Fibroblast of peridontal ligament (primary cell): ENCODE data around the gene FLNC.

Experiments used
- DNase-seq: peaks from one replicate; pipeline ENCODE4 v3.0.0-alpha.2; 2010; ENCODE audit errors: extremely low read depth

The FLNC gene

DNA sequence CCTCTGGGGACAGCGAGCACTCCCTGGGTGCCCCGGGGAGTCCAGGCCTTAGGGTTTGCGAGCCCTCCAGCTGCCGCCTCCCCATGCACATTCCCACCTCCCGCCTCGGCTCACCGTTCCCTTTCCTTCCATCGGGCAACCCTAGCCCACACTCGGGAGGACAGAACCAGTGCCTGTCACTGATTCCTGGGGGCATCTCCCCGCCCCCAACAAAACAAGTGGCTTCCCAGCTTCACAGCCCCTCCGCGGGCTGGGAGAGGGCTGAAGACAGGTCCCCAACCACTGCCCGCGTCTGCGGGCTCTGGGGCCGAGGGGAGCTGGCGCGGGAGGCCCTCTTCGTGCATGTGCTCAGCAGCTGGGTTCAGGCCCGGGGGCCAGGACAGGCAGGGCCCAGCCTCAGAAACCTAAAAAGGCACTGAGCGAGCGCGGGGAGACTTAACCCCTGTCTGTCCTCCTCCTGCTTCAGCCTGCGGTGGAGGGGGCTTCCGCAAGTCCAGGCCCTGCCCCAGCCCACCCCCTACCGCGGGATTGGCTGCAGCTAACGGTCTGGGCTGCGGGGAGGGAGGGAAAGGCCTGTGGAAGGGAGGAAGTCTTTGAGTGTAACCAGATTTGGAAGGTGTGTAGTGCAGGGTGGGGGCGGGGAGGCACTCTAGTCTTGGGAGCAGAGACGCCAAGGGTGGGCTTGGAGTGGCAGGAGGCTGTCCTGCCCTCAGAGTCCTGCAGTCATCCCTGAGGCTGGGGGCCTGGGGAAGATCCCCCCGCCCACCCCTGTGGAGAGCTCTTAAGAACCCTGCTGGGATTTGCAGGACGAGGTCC is 1.2 kb downstream of the FLNC start:
- DNase-seq, result peak; percentile 54

DNA sequence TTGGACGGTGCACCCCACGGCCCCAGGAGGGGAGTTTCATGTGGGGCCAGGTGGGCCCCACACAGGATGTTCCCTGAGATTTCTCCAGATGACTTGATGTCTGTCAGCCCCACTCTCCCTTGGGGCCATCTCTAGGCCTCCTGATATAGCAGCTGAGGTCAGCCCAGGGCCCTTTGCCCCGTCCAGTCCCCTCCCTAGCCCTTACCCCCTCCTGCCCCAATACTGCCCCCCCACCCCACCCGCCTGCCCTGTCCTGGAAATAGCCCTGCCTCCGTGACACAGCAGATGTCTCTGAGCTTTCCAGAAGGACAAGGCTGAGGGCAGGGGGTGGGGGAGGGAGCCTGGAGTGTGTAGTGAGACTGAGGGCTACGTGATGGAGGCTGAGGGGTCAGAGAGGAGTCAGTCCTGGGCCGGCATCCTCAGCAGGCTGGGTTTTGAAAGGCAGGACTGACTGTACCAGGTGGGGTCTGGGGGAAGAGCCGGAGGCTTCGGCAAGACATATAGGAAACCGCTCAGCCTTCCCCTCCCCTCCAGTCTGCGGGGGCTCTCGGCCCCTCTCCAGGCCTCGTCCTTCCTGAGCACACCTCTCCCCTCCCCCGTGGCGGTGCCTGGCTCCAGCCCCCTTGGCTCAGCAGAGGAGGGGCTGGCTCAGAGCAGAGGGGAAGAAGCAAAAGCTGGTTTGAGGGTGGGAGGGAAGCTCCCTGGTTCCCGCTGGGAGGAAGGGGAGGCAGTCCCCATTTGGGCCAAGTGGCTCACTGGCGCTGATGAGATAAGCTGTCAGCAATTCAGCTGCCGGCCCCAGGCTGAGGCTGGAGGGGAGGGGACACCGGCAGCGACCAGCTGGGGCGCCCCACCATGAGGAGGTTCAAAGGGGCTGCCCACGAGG is 2.0 kb downstream of the FLNC start:
- no peak for DNase-seq

DNA sequence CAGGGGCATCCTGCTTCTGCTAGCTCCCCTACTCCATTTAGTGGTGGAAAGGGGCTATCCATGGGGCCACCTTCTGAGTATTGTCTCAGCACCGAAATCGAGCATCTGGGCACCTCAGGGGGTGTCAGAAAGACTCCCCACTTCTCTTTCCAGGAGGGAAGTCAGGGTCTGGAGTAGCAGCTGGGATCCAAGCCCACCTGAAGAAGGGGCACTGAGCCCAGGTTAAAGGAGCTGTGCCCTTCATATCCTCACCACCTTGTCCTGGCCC is 2.6 kb downstream of the FLNC start:
- no peak for DNase-seq

DNA sequence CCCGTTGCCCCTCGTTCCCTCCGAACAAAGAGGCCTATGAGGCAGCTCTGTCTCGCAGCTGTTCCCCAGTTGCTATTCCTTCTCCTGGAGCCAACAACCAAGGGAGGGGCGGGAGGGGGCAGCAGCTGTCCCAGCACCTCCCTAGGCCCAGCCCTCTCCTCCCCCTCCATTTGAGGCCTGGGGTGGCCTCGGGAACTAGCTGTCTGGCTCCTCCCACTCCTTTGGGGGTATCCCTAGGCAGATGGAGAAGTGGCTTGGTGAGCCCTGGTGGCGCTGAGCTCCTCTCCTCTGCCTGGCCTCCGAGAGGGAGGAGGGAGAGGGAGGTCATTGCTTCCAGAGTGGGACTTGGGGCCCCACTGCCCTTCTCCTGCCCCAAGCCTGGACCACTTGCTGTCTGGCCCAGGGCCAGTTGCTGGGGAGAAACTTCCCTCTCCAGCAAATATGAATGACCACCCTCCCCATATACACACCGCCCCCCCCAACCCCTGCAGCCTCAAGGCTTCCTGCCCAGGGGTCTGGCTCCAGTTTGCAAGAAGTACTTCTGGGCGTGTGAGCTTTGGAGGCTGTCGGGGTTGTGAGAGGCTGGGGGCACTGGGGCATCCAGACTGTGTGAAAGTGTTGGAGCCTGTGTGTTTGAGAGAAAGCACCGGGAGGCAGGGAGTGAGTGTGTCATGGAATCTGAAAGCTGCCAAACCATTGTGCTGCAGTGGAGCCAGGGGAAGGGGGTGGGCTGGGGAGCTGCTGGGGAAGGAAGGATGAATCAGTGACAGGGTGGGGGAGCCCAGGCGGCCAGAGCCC is 3.1 kb downstream of the FLNC start:
- DNase-seq, result peak; percentile 88

DNA sequence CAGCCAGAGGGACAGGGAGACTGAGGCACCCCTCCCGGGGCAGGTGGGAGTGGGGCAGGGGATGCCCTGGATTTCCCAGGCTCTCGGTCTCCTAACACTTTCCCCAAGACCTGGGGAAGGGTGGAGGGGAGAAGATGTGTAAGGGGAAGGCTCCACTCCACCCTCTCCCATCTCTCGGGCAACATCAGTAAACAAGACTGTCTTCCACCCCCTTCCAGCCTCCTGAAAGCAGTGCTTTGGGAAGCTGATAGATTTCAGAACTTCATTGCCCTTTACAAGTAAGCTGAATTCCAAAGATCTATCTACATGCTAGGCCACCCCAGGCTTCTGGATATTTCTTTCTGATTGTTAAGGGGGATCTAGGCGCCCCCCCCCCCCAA is 3.7 kb downstream of the FLNC start:
- peak; percentile 60 for DNase-seq

DNA sequence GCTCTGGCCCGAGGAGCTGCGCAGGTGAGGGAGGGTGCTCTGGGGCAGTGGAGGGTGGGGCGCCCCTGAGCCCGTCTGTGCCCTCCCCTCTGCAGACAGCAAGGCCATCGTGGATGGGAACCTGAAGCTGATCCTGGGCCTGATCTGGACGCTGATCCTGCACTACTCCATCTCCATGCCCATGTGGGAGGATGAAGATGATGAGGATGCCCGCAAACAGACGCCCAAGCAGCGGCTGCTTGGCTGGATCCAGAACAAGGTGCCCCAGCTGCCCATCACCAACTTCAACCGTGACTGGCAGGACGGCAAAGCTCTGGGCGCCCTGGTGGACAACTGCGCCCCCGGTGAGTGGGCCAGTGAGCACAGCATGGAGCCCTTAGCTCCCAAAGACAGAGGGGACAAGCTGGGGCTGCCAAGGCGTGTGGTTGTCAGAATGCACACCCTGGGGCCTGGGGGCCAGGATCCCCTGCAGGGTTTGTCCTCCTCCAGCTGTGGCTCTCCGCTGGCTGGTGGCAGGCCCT is 5.1 kb downstream of the FLNC start:
- no peak for DNase-seq

DNA sequence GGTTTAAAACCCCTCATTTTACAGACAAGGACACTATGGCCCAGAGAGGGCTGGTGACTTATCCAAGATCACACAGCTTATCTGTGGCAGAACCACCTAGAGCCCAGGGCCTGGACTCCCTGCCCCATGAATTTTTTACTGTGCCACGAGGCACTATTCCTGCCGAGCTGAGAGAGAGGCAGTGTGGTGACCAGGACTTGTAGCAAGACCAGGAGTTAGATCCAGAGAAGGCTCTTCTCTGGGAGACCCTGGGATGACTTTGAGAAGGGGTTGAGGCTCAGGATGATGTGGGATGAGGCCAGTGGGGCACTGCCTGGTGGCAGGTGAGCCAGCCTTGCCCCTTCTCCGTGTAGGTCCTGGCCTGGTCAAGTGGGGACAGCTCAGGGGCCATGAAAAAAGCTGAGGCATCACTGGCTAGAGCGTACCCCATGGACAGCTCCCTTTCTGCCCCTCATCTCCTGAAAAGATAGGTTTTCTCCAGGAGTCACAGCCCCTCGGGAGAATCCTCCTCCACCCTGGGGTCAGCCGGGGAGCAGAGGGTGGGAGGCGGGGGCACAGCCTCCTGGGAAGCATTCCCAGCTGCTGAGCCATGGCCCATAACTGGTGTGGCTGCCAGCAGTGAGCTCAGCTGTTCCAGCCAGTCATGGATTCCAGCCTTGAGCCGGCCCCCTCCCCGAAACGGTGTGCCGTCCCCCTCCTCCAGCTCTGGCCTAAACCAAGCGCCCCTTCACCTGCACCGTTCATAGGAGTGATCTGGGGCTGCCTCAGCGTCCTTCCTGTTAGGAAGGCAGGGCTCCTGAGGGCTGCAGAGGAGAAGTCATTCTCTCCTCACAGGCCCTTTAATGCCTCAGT is 5.8 kb downstream of the FLNC start:
- peak; percentile 42 for DNase-seq

DNA sequence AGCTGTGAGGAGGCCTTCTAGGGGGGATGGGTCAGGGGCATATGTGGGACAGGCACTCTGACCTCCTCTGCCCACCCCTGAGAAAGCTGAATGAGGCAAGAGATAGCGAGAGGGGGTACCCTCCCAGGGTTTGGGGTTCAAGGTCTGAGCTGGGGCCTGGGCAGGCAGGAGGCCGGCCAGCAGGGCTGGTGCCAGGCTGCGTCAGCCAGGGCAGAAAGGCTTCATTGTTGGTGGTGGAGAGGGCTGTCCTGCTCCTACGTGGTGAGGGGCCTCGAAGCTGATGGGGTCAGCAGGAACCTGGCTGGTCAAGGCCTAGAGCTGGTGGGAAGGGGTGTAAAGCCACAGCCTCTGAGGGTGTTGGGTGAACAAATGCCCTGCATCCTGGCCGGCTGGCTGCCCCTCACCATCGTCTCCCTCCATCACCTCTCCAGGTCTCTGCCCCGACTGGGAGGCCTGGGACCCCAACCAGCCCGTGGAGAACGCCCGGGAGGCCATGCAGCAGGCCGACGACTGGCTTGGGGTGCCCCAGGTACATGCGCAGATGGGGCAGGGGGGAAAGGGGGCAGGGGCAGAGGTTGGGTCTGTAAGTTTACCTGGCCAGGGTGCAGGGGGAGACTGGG is 6.6 kb downstream of the FLNC start:
- DNase-seq, result no peak

DNA sequence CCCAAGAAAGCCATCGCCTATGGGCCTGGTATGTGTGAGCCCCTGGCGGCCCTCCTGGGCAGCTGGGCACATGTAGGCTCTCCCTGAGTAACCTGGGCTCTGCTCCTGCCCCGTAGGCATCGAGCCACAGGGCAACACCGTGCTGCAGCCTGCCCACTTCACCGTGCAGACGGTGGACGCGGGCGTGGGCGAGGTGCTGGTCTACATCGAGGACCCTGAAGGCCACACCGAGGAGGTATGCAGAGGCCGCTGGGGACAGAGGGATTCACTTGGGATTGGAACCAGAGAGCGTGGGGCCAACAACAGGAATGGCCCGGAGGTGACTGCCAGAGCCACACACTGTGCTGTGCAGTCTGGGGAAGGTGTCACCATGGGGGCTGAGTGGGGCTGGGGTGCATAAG is 7.3 kb downstream of the FLNC start:
- DNase-seq, result no peak

DNA sequence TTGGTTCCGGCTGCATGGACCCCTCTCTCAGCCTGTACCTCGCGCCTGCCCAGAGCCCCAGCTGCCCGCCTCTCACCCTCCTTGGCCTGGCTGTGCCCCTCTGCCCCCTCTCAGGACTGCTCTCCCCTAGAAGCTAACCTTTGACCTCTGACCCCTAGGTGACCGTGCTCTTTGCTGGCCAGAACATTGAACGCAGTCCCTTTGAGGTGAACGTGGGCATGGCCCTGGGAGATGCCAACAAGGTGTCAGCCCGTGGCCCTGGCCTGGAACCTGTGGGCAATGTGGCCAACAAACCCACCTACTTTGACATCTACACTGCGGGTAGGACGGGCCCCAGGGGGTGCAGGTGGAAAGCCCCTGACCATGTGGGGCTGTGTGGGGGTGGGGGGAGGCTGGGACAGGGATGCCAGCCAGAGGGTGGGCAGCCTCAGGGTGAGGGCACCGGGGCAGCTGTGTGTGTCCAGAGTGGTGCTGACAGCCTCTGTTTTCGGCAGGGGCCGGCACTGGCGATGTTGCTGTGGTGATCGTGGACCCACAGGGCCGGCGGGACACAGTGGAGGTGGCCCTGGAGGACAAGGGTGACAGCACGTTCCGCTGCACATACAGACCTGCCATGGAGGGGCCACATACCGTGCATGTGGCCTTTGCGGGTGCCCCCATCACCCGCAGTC is 8.0 kb downstream of the FLNC start:
- DNase-seq, result no peak

DNA sequence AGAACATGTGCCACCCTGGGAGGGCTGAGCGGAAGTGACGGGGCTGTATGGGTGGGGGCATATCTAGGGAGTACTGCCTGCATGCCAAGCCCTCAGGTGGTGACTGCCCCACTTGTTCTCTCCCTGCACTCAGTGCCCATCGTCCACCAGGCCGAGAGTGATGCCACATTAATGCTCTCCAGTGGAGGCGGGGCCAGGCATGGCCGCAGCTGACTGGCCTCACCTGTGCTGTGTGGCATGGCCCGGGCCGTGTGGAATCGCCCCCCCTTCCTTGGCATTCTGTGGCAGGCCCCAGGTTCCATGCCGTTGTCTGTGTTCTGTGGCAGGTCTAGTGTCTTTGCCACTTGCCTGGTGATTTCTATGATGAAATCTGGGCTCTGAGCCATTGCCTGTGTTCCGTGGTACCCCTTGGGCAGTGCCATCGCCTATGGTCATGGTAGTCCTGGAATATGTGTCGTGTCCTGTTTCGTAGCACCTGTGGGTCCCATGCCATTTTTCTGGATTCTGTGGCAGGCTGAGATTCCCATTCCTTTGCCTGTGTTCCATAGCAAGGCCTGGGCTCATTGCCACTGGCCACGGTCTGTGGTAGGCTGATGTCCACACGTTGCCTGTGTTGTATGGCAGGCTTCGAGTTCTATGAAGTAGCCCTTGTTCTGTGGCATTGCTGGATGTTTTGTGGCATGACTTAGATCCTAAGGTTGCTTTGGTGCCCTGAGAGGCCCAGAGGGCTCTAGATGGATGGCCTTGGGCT is 8.9 kb downstream of the FLNC start:
- no peak for DNase-seq

DNA sequence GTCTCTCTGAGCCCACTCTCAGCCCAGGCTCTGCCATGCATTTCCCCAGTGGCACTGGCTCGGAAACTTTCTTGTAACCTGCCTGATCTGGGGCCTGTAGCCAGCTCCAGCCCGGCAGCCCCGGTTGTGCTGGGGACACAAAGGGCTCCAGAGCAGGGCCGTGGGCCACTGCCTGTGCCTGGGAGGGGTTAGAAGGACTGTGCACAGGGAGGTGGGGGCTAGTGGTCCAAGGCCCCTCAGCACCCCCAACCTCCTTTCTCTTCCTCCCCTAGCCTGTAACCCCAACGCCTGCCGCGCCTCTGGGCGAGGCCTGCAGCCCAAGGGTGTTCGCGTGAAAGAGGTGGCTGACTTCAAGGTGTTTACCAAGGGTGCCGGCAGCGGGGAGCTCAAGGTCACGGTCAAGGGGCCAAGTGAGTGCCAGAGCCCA is 9.6 kb downstream of the FLNC start:
- DNase-seq, result no peak

DNA sequence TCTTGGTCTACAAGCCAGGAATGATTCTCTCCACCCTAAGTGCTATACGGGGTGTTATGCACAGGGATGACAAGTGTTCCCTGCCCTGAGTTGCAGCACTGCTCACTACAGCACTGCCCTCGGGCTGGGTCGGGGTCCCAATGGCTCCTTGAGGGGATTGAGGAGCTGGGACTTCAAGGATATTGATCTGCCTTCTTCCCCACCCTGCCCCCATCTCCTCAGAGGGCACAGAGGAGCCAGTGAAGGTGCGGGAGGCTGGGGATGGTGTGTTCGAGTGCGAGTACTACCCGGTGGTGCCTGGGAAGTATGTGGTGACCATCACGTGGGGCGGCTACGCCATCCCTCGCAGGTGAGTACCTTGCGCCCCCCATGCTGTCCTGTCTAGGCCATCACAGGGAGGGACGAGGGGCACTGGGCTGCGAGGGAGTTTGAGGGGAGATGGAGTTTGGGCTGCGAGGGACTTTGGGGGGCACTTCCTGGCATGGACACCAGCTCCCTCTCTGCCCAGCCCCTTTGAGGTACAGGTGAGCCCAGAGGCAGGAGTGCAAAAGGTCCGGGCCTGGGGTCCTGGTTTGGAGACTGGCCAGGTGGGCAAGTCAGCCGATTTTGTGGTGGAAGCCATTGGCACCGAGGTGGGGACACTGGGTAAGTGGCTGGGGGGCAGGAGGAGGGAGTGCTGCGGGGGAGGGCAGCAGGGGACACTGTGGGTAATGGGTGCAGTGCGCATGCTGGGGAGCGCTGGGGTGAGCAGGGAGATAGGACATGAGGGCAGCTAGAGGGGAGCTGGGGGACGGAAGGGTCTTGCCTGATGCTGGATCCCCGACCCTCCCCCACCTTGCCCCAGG is 10.3 kb downstream of the FLNC start:
- no peak for DNase-seq

DNA sequence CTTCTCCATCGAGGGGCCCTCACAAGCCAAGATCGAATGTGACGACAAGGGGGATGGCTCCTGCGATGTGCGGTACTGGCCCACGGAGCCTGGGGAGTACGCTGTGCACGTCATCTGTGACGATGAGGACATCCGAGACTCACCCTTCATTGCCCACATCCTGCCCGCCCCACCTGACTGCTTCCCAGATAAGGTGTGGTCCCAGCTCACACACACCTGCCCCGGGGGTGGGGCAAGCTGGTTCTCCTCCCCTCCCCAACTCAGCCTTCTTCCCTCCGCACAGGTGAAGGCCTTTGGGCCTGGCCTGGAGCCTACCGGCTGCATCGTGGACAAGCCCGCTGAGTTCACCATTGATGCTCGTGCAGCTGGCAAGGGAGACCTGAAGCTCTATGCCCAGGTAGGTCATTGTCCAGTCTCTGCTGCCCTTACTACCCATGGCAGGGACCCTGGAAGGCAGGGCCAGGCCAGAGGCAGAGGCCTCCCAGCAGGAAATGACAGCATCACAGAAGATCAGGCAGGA is 11.0 kb downstream of the FLNC start:
- no peak for DNase-seq

DNA sequence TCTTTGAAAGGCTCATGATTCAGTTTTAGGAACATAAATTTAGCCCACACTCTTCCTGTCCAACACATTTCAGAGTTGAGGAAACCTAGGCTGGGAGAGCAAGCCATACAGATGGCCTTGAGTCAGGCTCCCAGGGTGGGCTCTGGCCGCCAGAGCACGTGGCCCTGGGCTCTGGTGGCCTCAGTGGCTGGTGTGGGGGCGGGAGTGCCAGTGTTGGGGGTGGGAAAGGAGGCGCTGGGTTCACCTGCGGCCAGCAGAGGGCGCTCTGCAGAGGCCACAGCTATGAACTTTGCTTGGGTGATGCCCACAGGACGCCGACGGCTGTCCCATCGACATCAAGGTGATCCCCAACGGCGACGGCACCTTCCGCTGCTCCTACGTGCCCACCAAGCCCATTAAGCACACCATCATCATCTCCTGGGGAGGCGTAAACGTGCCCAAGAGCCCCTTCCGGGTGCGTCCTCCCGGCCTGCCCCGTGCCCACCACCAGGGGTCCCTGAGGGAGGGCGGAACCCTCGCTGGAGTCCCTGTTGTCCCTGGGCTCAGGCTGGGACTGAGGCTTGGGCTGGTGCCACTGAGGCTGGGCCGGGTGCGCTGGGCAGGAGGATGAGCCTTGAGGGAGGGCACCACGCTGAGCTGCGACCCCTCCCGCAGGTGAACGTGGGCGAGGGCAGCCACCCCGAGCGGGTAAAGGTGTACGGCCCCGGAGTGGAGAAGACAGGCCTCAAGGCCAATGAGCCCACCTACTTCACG is 11.9 kb downstream of the FLNC start:
- peak; percentile 24 for DNase-seq

DNA sequence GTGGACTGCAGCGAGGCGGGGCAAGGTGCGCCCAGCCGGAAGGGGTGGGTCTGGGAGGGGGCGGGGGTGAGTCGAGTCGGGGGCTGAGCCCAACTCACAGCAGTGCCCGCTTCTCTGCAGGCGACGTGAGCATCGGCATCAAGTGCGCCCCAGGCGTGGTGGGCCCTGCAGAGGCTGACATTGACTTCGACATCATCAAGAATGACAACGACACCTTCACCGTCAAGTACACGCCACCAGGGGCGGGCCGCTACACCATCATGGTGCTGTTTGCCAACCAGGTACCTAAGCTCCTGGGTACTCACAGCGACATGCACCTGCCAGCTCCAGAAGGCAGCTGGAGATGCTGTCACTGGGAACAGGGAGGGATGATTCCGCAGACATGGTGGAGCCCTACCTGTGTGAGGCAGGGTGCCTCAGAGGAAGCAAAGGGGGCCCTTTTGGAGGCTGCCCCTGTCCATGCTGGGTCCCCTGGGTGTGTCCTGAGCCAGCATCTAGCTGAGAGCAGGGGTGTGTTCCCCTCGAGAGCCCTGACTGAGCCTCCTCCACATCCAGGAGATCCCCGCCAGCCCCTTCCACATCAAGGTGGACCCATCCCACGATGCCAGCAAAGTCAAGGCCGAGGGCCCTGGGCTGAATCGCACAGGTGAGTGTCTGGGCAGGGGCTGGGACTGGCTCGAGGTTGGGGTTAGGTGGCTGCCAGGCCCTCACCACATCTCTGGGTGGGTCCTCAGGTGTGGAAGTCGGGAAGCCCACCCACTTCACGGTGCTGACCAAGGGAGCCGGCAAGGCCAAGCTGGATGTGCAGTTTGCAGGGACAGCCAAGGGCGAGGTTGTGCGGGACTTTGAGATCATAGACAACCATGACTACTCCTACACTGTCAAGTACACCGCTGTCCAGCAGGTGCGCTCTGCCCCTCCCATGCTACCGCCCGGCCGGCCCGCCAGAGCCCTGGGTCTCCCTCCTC is 12.8 kb downstream of the FLNC start:
- DNase-seq, result no peak
